Right kidney (tissue), 9 donors: ENCODE measurements around the gene CMTM5.

Source experiments
- DNase-seq: peaks from one replicate; pipeline ENCODE4 v3.0.0-alpha.2; 2016
- long read RNA-seq, 8 donors: transcript quantifications; one replicate each; lab custom pipeline, GENCODE V29; 2026

The CMTM5 gene
- long read RNA-seq, donor 1, partial matches to known transcripts, result 0 of 3 reads
- long read RNA-seq, donor 1, other reads (novel, unspliced or antisense), result 0 of 3 reads
- long read RNA-seq, donor 2, result 0 reads
- long read RNA-seq, donor 3, result 0 reads
- long read RNA-seq, donor 4, partial matches to known transcripts, result 0 of 2 reads
- long read RNA-seq, donor 4, other reads (novel, unspliced or antisense), result 0 of 2 reads
- long read RNA-seq, donor 5, partial matches to known transcripts, result 0 of 2 reads
- long read RNA-seq, donor 5, other reads (novel, unspliced or antisense), result 0 of 2 reads
- long read RNA-seq, donor 6, result 0 reads
- long read RNA-seq, donor 7, result 0 reads
- long read RNA-seq, donor 8, partial matches to known transcripts, result 0 of 2 reads
- long read RNA-seq, donor 8, other reads (novel, unspliced or antisense), result 0 of 2 reads

DNA sequence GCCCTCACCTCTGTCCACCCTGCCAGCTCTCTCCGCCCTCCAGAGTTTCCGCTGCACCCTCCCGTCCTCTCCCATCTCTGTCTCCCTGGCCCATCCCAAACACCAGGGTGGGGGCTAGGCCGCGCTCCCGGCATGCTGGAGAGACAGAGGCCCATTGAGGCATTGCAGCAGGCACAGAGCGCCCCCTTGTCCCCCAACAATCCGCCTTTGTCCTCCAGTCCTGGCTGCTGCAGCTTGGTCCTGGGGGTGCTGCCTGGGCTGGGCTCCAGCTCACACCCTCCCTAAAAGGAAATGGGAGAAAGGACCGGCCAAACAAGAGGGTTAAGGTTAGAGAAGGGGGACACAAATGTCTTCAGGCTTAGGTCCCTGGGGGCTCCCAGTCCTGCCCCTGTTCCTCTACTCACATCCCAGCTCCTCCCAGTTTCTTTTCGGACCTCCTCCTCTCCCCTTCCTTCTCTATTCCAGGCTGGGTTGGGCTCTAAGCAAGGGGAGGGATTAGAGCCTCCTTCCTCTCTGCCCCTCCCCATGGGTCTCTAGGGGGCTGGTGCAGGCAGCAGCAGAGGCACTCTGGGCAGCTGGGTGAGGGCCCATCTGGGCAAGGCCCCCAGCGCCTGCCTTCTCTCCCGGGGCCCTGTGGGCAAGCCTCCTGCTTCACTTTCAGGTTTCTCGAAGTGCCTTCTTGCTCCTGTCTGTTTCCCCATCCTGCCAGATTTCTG is at the start of gene CMTM5:
TSS of gene CMTM5 (plus strand) at position 565 of the 716 bp plus-strand sequence. CDS start 206 bp downstream, outside the sequence.
- peak; percentile 30 for DNase-seq

DNA sequence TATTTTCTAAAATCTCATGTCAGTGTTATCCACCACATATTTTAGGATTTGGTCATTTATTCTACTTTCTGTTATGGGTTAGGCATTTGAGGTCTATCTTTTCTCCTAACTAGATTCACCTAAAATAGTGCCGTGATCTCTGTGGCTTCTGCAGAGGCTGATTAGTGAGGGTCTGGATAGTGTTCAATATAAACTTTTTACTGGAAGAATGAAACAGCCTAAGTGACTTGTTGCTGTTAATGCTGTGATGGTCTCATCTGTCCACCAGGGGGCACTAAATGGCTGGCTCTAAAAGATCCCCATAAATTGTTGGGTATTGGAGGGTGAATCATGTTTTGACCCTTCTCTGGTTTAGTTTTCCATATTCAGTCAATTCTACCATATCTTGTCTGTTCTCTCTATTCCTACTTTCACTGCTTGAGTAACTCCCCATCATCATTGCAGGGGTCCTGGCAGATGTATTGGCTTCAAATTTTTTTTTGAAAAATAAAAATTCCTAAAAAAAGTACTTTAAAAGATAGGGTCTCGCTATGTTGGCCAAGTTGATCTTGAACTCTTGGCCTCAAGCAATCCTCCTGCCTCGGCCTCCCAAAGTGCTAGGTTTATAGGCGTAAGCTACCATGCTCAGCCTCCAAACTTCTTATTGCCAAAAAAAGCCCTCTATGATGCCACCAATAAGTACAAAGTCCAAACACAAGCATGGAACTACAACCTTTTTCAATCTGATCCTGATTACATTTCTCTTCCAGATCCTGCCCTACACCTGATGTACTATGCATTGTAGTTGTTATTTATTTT is 48.7 kb upstream of the CMTM5 start:
- DNase-seq, result no peak

DNA sequence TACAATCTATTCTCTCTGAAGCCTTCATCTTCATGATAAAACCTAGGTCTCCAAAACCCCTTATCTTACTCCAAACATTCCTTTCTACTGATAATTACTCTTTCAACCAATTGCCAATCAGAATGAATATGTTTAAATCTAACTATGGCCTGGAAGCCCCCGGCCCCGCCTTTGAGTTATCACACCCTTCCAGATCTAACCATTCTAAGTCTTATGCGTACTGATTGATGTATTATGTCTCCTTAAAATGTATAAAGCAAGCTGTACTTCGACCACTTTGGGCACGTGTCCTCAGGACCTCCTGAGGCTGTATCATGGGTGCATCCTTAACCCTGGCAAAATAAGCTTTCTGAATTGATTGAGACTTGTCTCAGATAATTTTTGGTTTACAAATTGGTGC is 41.2 kb upstream of the CMTM5 start:
- no peak for DNase-seq

DNA sequence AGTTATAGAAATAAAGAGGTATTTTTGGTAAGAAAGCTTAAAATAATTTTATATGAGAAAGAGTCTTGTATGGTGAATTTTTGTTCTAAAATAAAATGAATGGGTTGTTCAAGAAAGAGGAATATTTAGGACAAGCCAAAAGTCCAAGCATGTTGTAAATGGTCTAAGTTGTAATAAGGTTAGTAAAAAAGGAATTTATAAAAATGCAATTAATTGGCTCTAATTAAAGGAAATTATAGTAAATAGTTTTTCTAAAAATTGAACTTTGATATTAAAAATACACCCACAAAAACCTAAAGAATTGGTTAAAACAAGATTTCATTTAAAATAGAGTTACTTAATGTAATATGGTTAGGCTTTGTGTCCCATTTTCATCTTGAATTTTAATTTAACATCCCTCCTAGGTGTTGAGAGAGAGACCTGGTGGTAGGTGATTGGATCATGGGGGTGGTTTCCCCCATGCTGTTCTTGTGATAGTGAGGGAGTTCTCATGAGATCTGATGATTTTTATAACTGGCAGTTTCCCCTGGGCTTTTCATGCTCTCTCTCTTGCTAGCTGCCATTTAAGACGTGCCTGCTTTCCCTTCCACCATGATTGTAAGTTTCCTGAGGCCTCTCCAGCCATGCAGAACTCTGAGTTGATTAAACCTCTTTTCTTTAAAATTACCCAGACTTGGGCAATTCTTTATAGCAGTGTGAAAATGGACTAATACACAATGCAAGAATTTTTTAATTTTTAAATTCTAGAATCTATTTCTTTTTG is 37.2 kb upstream of the CMTM5 start:
- DNase-seq, result no peak

DNA sequence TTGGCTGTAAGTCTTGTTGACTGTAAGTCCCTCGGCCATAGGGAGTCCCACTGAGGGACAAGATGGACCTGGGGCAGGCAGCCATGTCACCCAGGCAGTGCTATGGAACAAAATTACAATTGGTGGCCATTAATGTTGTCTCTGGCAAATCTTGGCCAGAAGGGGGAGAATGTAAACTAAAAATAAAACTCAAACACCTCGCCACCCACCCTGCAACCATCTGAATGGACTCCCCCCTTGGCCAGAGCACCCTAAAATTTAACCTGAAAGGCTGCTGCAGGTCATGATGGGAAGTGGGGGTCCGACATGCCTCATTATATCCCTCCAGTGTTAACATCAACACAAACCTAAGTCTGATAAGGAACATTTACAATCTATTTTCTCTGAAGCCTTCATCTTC is 32.4 kb upstream of the CMTM5 start:
- no peak for DNase-seq

- DNase-seq, result no peak
Measured at GRCh38 chr14:23345987-23346692, 30.7 kb upstream of the CMTM5 start.

- DNase-seq, result no peak
Measured at GRCh38 chr14:23346693-23347405, 30.0 kb upstream of the CMTM5 start.

GRCh38 chr14:23347406-23348296 is 29.2 kb upstream of the CMTM5 start:
- no peak for DNase-seq

DNA sequence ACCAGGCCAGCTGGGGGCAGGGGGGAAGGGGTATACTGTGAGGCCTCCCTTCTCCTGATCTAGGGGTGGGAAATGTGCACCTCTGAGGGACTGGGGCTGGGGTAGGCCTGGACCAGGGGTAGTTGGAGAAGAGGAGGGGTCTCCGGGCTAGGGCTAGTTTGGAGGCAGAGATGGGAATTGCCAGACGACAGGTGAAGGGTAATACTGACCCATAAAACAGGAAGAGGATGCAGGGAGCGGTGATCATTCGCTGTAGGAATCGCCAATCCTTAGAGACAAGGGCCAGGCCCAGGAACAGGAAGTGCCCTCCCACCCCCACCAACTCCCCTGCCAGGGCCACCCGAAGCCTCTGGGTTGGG is 28.6 kb upstream of the CMTM5 start:
- no peak for DNase-seq

GRCh38 chr14:23349156-23349845 is 27.5 kb upstream of the CMTM5 start:
- no peak for DNase-seq

- peak; percentile 77 for DNase-seq
Measured at GRCh38 chr14:23351681-23352505, 25.0 kb upstream of the CMTM5 start.

GRCh38 chr14:23352506-23353432 is 24.1 kb upstream of the CMTM5 start, which contains the start of gene SLC22A17:
Gene SLC22A17, minus strand, starts transcription at chr14:23352887.
- peak; percentile 83 for DNase-seq

- DNase-seq, result no peak
Measured at GRCh38 chr14:23353433-23353780, 23.4 kb upstream of the CMTM5 start.

- no peak for DNase-seq
Measured at GRCh38 chr14:23354990-23355389, 21.9 kb upstream of the CMTM5 start.

DNA sequence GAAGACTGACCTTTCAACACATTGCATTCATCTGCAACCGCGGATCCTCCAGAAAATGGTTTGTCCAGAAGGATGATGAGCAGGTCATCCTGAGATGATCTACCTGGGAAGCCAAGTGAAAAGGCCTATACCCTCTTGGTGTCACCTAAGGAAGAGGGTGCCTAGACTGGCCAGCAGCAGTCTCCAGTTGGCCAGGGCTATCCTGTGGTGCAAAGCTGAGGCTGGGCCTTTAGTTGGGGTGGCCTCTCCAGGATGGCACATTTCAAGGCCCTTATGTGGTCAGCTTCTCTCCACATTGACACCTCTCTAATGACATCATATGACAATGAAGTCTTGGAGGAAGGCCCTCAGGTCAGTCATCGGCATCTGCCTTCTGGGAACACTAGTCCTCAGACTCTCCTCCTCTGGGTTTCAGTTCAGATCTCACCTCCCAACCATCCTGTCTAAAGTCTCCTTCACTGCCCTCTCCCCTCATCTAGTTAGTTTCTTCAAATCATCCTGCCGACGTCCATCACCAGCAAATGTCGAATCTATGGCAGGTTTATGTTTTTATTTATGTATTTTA is 20.9 kb upstream of the CMTM5 start:
- no peak for DNase-seq

GRCh38 chr14:23356662-23357061 is 20.2 kb upstream of the CMTM5 start:
- no peak for DNase-seq

- DNase-seq, result no peak
Measured at GRCh38 chr14:23357261-23357660, 19.6 kb upstream of the CMTM5 start.
